HL-60 (cell line): ENCODE data around the gene FSTL4.

Experiments used
- DNase-seq, 2 experiments: peaks; one replicate each; pipeline ENCODE4 v3.0.0-alpha.2; 2010 to 2020; ENCODE audit warnings: low read depth in 1 of 2, low spot score in 1 of 2
- H3K27ac ChIP-seq: fragments of 250-450 bp; sonication (Bioruptor Pico); replicated peaks from 2 replicates; pipeline ENCODE4 v1.5.1; 2020; ENCODE audit warnings: mild to moderate bottlenecking, moderate library complexity
- H3K27me3 ChIP-seq: fragments of 250-450 bp; sonication (Bioruptor Pico); 2 replicates; pipeline ENCODE4 v1.5.1; 2021; ENCODE audit warnings: mild to moderate bottlenecking, moderate library complexity; ENCODE audit not compliant: insufficient read depth, poor library complexity, severe bottlenecking
- H3K4me3 ChIP-seq: replicated peaks from 2 replicates; pipeline ENCODE4 v1.5.1; 2011; ENCODE audit warnings: mild to moderate bottlenecking, control low read depth, low read length; ENCODE audit not compliant: insufficient read depth
- GABPA ChIP-seq: IDR thresholded peaks from 2 replicates; pipeline ENCODE4 v1.6.1; 2012; ENCODE audit warnings: low read depth
- POLR2AphosphoS5 ChIP-seq: IDR thresholded peaks from 2 replicates; pipeline ENCODE4 v1.6.1; 2012; ENCODE audit warnings: low read depth
- REST ChIP-seq: IDR thresholded peaks from 2 replicates; pipeline ENCODE4 v1.6.1; 2012; ENCODE audit warnings: low read depth; ENCODE audit not compliant: insufficient replicate concordance
- SPI1 ChIP-seq: IDR thresholded peaks from 2 replicates; pipeline ENCODE4 v1.6.1; 2012; ENCODE audit warnings: low read depth, mild to moderate bottlenecking, borderline replicate concordance
- TF ChIP-seq, protein P1 (sequence below): IDR thresholded peaks from one replicate; pipeline ENCODE4 v1.5.1; 2011; ENCODE audit warnings: low read length, control low read depth, inconsistent platforms; ENCODE audit not compliant: insufficient read depth

FSTL4 gene

DNA sequence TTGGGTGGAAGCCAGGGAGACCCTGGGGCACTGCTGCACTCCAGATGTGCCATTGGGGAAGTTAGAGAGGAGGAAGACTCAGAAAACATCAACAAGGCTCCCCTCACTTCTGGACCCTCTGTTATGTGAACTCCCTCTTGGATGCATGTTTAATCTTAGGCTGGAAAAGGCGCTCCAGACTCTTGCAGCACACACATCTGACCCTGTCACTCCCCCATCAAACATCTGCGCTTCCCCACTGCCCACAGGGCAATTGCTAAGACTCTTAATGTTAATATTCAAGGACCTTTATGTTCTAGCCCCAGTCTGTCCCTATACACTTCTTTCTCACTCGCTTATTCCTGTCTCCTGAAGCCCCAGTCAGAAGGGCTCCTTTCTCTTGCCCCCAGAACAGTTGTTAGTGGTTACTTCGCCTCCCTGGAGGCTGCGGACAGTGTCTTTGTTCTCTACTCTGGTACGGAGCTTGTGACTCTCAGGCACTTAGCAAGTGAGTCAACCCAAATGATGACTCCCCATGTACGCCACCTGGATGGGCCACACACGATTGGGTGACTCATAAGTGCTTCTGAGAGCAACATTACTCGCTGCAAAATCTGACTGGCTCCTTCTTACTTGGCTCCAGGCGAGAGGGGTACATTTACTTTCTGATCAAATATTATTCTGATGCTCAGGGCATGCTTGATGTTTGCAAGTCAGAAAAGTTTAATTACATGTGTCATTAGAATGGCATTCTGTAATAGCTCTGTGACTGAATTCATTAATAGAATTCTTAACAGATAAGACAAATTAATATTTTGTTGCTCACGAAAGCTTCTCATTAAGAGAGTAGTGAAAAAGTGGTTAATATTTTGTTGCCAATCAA lies 366.9 kb downstream of the FSTL4 start:
- DNase-seq = no peak
- TF ChIP-seq REST = no peak
- TF ChIP-seq, protein P1, sequence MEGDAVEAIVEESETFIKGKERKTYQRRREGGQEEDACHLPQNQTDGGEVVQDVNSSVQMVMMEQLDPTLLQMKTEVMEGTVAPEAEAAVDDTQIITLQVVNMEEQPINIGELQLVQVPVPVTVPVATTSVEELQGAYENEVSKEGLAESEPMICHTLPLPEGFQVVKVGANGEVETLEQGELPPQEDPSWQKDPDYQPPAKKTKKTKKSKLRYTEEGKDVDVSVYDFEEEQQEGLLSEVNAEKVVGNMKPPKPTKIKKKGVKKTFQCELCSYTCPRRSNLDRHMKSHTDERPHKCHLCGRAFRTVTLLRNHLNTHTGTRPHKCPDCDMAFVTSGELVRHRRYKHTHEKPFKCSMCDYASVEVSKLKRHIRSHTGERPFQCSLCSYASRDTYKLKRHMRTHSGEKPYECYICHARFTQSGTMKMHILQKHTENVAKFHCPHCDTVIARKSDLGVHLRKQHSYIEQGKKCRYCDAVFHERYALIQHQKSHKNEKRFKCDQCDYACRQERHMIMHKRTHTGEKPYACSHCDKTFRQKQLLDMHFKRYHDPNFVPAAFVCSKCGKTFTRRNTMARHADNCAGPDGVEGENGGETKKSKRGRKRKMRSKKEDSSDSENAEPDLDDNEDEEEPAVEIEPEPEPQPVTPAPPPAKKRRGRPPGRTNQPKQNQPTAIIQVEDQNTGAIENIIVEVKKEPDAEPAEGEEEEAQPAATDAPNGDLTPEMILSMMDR = no peak
- TF ChIP-seq POLR2AphosphoS5 = no peak
- TF ChIP-seq SPI1 = no peak
- TF ChIP-seq GABPA = no peak
- no peak overlapping the region for H3K4me3 ChIP-seq
- H3K27me3 ChIP-seq = no peaks in the 10 kb centered on the region
- H3K27ac ChIP-seq = no peak overlapping the region

DNA sequence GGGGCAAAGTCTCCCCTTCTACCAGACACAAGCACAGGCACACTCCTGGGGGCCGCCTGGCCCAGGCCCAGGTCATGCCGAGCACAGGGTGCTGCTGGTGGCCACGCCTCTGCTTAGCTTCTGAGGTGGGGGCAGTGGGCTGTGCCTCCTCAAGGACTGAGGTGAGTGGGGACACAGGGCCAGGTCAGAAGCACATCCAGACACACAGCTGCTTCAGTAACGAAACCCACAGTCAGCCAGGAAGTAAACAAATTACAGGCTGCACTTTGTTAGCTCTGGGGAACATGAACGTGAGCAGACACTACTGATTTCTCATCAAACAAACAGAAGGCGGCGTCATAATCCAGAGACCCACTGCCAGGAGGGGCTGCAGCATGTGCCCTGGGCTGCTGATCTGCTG lies 368.1 kb downstream of the FSTL4 start:
- DNase-seq = no peak
- Histone ChIP-seq H3K4me3 (no peak overlapping the region), H3K27me3 (no peaks in the 10 kb centered on the region), H3K27ac (no peak overlapping the region)
- TF ChIP-seq GABPA (no peak), REST (no peak), SPI1 (no peak), POLR2AphosphoS5 (no peak)
- TF ChIP-seq, protein P1 = no peak

- Histone ChIP-seq H3K27ac (no peak overlapping the region), H3K27me3 (no peaks in the 10 kb centered on the region), H3K4me3 (no peak overlapping the region)
- TF ChIP-seq POLR2AphosphoS5 (no peak), REST (no peak), SPI1 (no peak), GABPA (no peak)
- TF ChIP-seq, protein P1 = no peak
- no peak for DNase-seq
Measured at GRCh38 chr5:133243196-133243595, 369.1 kb downstream of the FSTL4 start.
